ENCODE data around the gene SLC7A6.

Gene SLC7A6

GRCh38 chr16:68235108-68235886 is 29.0 kb upstream of the SLC7A6 start:
- no peak for DNase-seq

GRCh38 chr16:68235887-68236136 is 28.5 kb upstream of the SLC7A6 start, which contains the start of gene ESRP2:
TSS of gene ESRP2 (minus strand) at chr16:68236127. CDS start at chr16:68236045, 82 bp downstream.
- DNase-seq = no peak

DNA sequence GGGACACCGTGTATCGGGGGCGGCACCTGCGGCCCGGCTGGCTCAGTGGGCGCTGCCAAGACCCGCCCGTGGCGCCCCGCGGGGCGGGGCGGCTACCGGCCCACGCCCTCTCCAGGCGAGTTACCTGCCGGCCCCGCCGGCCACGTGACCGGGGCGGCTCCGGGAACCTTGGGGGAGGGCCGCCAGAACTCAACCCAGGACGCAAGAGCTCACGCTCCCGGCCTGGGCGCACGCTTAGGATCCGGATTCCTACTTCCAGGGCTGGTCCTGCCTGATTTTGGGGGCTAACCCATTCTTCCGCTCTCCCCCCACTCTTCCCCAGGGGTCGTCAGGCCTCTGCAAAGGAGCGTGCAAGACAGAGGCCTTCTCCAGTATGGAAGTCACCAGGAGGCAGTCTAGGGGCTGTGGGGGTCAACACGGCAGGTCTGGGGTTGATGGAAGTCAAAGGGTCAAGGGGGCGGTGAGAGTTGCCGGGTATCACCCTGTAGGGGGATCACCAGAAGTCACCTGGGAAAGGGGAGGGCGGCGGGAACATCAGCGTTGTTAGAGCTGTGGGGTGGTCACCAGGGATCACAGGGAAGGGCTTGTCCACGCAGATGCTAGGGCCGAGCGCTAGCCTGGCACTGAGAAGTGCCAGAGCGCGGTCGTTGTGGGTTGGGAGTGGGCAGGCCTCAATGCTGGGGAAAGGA is 28.0 kb upstream of the SLC7A6 start:
- DNase-seq = peak; percentile 55 to 61

DNA sequence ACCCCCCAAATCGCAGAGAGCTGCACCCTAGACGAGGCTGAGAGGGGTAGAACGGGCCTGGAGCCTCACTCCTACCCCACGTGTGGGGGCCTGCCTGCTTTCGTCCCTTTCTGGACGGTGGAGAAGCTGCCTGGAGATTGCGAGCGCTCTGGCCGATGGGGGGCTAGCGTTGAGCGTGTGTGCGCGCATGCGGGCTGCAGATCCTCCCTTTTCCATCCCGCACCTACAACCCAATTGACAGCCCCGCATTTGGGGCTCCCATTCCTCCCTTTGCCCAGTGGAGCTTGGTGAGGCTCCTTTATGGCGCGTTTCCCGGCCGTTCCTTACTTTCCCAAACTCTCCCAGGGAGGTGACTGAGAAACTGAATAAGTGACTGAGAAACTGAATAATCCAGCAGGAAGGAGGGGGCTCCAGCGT is 27.5 kb upstream of the SLC7A6 start:
- no peak for DNase-seq

DNA sequence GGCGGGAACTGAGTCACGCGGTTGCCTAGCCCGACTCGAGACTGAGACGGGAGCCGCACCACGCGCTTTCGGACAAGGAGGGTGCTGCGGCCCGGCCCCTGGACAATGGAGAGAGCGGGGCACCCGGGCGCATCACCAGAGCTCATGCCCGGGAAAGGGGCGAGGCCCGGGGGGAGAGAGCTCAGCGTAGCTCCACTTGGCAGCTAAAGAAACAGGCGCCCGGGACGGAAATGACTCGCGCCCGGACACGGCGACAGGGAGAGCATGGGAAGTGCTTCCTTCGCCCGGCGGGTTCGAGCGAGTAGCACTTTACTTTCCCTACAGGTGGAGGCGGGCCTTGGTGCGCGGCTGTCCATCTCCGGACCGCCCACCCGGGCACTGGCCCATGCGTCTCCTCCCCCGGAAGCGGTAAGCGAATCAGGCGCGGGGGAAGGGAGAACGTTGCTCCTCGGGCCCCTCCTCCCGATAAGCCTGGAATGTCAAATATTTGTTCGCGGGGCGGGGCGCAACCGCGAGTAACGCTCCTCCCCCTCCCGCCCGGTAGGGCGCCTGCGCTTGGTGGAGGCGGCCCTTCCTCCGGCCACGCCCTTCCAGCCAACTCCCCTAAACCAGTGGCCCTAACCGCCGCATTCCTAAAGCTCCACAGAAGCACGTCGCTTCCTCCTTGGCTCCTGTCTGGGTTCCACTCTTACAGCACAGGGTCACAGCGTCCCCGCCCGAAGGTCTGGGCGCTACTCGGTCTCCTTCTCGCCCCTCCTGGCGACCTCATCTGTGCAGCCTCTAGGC is 26.9 kb upstream of the SLC7A6 start:
- DNase-seq = peak; percentile 88 to 92

DNA sequence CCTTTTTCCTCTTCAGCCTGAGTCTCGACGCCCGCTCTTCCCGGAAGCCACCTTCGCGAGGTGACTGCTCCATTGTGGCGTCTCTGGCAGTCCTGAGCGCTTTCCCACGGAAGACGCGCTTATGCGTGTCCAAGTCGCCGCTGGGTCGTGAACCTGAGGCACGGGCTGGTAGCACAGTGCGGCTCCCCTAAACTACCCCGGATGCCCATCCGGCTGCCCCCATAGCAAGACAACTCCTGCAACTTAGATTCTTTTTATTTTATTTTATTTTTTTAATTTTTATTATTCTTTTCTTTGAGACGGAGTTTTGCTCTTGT is 26.3 kb upstream of the SLC7A6 start:
- no peak for DNase-seq

- DNase-seq = no peak
These were observed 22.2 kb upstream of the SLC7A6 start for GRCh38 chr16:68242085-68242484.

- no peak for DNase-seq
These were observed 21.1 kb upstream of the SLC7A6 start for GRCh38 chr16:68242926-68243858.

GRCh38 chr16:68244481-68244902 is 19.8 kb upstream of the SLC7A6 start:
- DNase-seq = no peak

DNA sequence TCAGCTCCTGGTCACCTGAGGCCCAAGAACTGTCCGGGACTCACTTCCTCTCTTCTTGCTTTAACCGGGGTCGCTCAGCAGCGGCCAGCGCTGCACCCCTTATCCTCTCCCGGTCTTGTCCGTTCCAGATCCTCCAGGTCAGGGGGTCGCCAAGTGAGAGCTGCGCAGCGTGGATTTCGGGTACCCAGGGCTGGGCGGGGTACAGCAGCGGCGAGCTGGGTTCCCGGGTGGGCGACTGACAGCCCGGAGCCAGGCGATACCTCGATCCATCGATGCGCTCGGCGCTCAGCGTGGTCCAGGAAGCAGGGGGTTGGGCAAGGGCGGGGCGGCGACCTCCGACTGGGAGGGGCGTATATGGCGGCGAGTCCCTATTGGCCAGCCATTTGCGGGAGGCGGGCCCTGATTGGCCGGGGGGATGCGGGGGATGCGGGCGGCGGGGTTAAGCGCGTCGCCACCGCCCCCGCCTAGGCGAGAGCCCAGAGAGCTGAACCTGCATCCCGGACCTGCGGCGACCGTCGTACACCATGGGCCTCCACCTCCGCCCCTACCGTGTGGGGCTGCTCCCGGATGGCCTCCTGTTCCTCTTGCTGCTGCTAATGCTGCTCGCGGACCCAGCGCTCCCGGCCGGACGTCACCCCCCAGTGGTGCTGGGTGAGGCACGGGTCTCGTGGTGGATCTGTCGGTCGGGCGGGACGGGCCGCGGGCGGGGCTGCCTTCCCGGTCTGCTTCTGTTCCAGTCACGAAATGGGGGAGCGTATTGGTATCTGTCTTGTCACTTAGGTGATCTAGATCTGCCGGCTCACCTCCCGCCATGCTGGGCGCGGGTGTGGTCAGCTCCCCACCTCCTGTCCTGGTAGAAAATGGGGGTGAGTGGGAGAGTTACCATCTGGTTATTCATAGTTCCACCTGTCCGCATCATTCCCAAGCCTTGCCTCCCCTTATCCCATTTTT is 19.1 kb upstream of the SLC7A6 start, which contains the start of gene PLA2G15:
TSS of gene PLA2G15 (plus strand) at position 471 of the 951 bp plus-strand sequence. CDS start at position 525, 54 bp downstream.
- DNase-seq = peak; percentile 93 to 98

DNA sequence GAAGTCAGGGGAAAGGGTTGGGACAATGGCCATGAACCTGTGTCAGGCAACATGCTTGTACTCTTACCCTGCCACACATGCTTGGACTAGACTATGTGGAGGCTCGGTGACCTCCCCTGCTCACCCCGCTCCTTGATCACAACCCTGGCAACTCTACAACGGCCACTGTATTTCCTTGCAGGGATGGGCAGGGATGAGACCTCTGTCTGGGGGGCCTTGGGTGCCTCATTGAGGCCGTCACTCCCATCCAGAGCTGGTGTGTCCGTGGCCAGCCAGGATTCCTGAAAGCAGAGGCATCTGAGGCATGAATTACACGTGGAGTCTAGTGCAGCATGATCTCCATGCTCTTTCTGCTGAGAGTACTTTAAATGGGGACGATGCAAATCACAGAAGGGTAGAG is 18.2 kb upstream of the SLC7A6 start:
- DNase-seq = no peak

GRCh38 chr16:68246666-68247065 is 17.7 kb upstream of the SLC7A6 start:
- DNase-seq = no peak

DNA sequence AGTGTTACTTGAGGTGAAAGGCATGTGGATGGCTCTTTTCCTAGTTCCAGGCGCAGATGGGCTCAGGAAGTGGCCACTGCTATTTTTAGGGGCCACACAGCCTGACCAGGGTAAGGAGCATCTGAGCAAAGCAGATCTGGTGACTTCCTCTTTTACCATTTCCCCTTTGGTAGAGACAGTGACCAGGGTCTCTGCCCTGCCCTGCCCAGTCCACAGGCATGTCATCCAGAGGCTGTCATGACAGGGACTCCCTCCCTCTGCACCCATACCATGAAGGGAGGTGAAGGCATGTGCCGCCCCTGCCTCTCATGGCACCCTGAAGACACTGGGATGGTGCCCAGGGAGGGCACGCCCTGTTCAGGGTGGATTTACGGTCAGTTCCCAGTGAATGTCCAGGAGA is 16.9 kb upstream of the SLC7A6 start:
- DNase-seq = peak in 1 of 2 donors; percentile 36

DNA sequence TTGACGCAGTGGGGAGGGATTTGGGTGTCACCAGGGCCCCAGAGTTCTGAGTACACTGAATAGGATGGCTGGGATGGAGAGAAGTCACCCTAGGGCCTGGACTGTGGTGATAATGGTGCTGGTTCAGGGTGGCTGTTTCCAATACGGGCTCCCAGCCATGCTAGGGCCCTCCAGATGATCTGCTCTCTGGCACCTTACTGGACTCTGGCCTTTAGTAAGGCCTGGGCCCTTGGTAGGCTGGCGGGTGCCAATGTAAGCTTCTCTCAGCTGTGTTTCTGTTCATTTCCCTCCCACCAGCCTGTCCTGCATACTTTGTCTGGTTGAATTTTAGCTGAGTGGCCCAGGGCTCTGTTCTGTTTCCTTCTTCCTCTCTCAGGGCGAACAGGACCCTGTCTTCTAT is 16.4 kb upstream of the SLC7A6 start:
- no peak for DNase-seq

- DNase-seq = no peak
These were observed 15.0 kb upstream of the SLC7A6 start for GRCh38 chr16:68249371-68249770.

GRCh38 chr16:68250951-68251350 is 13.4 kb upstream of the SLC7A6 start:
- no peak for DNase-seq

GRCh38 chr16:68251832-68252231 is 12.5 kb upstream of the SLC7A6 start:
- DNase-seq = no peak

DNA sequence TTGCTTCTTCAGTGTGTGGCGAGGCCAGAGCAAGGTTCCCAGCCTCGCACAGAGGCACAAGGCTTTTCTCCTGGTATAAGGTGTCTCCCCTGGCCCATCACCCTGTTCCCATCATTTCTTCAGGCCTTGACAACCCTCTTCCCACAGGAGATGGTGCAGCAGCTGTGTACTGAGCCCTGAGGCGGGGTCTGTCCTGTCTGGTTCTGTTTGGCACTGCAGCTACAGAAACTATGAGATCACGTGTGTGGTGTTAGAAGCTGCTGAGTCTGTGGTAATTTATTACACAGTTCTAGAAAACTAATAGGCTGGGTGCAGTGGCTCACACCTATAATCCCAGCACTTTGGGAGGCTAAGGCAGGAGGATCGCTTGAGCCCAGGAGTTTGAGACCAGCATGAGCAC is 11.9 kb upstream of the SLC7A6 start:
- no peak for DNase-seq

GRCh38 chr16:68253721-68254120 is 10.6 kb upstream of the SLC7A6 start:
- no peak for DNase-seq

- no peak for DNase-seq
These were observed 8.6 kb upstream of the SLC7A6 start for GRCh38 chr16:68255712-68256111.

GRCh38 chr16:68257251-68257905 is 6.9 kb upstream of the SLC7A6 start:
- peak in 1 of 2 donors; percentile 48 for DNase-seq

Data from CD4-positive, alpha-beta T cell treated with Interleukin-1 beta for 1 hour (primary cell).